Left cardiac atrium (tissue), 4 donors: Measurements from ENCODE around the gene TLR5. TPM values are rescaled to one million over a fixed set of nuclear protein-coding genes. Genes with fewer than 3 reads are reported as not detected.

Experiments used
- ATAC-seq, 2 donors: fragments of 200-7000 bp; cut with Tn5 transposase; one replicate each; pipeline ENCODE4 v1.9.1; 2020; ENCODE audit warnings: mild to moderate bottlenecking in 2 of 2, moderate library complexity in 2 of 2
- DNase-seq: peaks from one replicate; pipeline ENCODE4 v3.0.0-alpha.2; 2020
- intact Hi-C, 2 donors: fragments of 100-400 bp; cut with DNase I; formaldehyde crosslinking; loops; one replicate each; pipeline versions ENCODE4 v1.14.1 to v1.15.1; 2022 to 2023
- total RNA-seq, 2 donors: library from RNA; stranded (reverse); fragmentation: NEBNext Ultra II Directional; extraction: Animal tissue kit (Norgen Biotek cat#: 25700); gene quantifications; one replicate each; pipeline ENCODE4 v1.2.1, GENCODE V29; 2021
- donor health status: DM: no; HTN: yes; CAD: no.
- donor health status: DM: no; HTN: yes; CAD: no; lungs with severe emphysema.
- donor health status: DM: yes; HTN: yes; CAD: no.
- donor health status: Dilated cardiomyopathy.

TLR5 gene
- total RNA-seq, 2 donors from 2014 or later: 3.5 to 6.5 TPM

DNA sequence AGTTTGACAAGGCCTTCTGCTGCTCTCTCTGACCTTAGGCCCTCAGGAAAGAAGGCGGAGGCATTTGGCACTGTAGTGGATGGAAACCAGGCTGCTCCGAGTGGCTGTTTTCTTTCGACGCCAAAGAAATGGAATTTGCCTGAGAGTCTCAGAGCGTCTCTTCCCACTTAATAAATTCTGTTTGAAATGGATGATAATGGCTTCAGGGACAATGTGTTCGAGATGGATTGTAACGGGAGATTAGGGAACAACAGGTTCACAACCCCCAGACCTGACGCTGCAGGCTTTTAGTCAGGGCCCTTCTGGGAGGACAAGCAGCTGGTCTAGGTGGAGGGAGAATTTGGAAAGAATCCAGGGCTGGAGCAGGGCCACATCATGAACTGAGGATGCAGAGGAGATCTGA, 58.6 kb downstream of the TLR5 start:
- intact Hi-C loops: loop anchor here (5.0 kb wide), 2 partner anchors 272 to 287 kb away; no protein-coding TSS in a partner anchor
- DNase-seq: no peak
- ATAC-seq: no peak

- intact Hi-C loops: loop anchor here (2.0 to 5.0 kb wide), 3 partner anchors 272 to 345 kb away; no protein-coding TSS in a partner anchor
- ATAC-seq: no peak
- no peak for DNase-seq
Observed at GRCh38 chr1:223083831-223084230, 59.2 kb downstream of the TLR5 start.

- no peak for ATAC-seq
- intact Hi-C loops: loop anchor here (2.0 to 5.0 kb wide), 3 partner anchors 271 to 344 kb away; no protein-coding TSS in a partner anchor
- DNase-seq: no peak
Observed at GRCh38 chr1:223082914-223083313, 60.1 kb downstream of the TLR5 start.

- DNase-seq (peak; percentile 89), ATAC-seq (peak; percentile 95)
- intact Hi-C loops: loop anchor here (1.0 to 5.0 kb wide), 3 partner anchors 269 to 288 kb away; no protein-coding TSS in a partner anchor
Observed at GRCh38 chr1:223081181-223081994, 61.7 kb downstream of the TLR5 start.

DNA sequence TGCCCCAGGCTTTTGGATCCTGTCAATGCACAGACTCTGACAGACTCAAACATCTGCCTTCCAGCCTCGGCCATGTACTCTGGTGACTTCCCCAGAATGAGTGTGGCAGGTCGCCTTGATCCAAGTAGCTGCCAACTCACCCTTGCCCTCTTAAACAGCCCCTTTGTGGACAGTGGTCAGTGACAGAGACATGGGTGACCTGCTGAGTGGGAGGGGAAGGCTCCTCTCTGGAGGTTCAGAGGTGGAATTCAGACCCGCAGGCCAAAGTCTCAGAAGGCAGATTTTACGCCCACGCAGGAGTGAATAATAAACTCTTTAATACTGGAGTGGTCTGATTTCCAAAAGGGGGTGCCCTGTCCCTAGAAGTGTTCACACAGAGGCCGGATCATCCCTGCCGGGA, 63.5 kb downstream of the TLR5 start:
- intact Hi-C loops: loop anchor here in 1 of 2 donors (5.0 kb wide), 1 partner anchor 147 kb away; no protein-coding TSS in a partner anchor

DNA sequence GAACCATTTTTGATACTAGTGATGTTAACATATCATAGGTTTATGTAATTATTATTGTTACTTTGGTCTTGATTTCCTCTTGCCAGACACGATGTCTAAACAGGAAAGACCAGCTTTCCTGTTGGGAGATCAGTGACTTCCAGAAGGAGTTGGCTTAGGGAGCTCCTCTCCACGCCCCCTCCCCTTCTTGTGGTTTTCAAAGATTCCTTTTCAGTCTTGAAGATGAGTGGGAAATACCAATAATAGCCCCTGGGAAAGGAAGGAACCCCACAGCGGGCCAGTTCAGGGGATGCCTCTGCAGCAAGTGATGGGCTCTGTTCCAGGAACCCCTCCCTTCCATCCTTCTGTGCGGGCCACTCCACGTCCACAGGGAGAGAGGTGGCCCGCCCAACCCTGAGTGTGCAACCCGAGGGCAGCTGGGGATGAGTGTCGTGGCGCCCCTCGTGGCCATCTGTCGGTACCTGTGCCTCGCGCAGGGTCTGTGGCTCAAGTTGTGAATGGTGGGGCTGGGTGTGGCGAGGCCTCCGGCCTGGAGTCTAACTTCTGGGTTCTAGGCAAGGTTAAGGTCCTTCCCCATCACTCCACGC, 65.7 kb downstream of the TLR5 start:
- DNase-seq (no peak), ATAC-seq (no peak)
- intact Hi-C loops: loop anchor here in 1 of 2 donors (5.0 kb wide), 1 partner anchor 145 kb away; no protein-coding TSS in a partner anchor

More for the DNA sequence above, 63.5 kb downstream of the TLR5 start:
- ATAC-seq (no peak), DNase-seq (no peak)

GRCh38 chr1:223076362-223076761, 66.7 kb downstream of the TLR5 start:
- peak; percentile 57 to 66 for ATAC-seq
- intact Hi-C loops: loop anchor here in 1 of 2 donors (5.0 kb wide), 1 partner anchor 144 kb away; no protein-coding TSS in a partner anchor
- DNase-seq: peak; percentile 54

DNA sequence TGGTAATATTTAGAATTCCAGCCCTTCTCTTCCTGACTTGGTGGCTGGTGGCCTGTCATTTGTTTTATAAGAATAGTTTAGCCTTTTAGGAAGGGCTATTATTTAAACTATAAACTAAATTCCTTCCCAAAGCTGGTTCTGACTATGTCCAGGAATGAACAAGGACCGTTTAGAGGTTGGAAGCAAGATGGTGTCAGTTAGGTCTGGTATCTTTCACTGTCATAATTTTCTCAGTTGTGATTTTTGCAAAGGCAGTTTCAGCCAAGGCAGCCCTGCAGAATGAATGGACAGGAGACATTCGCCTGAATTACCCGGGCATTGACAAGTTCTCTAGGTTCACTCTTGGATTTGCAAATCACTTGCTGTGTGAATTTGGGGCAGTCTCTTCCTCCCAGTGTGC, 67.2 kb downstream of the TLR5 start:
- DNase-seq (no peak), ATAC-seq (no peak)
- intact Hi-C loops: loop anchor here in 1 of 2 donors (5.0 kb wide), 1 partner anchor 144 kb away; no protein-coding TSS in a partner anchor

GRCh38 chr1:223074445-223075300, 68.4 kb downstream of the TLR5 start:
- intact Hi-C loops: loop anchor here in 1 of 2 donors (5.0 kb wide), 1 partner anchor 142 kb away; no protein-coding TSS in a partner anchor
- ATAC-seq: peak; percentile 45 to 73
- DNase-seq: no peak

- intact Hi-C loops: no loop called here
- no peak for ATAC-seq
Observed at GRCh38 chr1:223068900-223069665, 74.0 kb downstream of the TLR5 start.

DNA sequence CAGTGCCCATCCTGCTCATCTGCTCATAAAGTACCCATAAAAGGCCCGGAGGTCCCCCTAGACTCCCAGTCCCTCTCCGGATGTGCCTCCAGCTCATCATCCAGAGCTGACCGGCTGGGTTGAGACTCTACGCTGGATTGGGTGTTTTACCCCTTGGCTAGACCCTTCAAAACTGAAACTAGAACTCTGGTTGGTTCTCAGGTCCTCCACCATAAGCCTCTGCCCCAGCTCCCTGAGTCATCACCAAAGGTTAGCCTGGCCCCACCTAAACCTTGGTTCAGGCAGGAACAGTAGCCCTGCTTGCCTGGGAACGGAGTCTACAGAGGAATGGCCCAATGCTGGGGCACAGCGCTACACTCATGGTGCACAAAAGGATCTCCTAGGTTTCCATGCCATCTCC, 75.1 kb downstream of the TLR5 start:
- intact Hi-C loops: no loop called here
- DNase-seq (no peak), ATAC-seq (no peak)

More at GRCh38 chr1:223068900-223069665, 74.0 kb downstream of the TLR5 start:
- DNase-seq: no peak

DNA sequence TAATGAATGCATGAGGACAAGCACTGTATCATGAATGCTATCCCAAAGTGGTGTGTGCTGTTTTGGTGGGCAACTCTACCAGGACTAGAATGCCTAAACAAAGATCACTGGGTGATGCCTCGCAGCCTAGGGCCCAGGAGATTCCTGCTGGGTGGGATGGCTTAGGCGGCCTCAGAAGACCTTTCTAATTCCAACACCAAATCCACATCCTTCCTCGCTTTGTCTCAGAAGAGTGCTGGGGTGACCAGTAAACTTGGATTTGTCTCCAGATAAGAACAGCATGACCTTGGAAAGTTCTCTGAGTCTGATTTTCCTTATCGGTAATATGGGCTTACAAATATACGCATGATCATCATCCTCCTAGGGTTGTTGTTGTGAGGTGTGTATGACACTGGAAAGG, 76.6 kb downstream of the TLR5 start:
- DNase-seq (no peak), ATAC-seq (peak in 1 of 2 donors; percentile 21)
- intact Hi-C loops: no loop called here

- DNase-seq (no peak), ATAC-seq (no peak)
- intact Hi-C loops: no loop called here
Observed at GRCh38 chr1:223062177-223062576, 80.9 kb downstream of the TLR5 start.

DNA sequence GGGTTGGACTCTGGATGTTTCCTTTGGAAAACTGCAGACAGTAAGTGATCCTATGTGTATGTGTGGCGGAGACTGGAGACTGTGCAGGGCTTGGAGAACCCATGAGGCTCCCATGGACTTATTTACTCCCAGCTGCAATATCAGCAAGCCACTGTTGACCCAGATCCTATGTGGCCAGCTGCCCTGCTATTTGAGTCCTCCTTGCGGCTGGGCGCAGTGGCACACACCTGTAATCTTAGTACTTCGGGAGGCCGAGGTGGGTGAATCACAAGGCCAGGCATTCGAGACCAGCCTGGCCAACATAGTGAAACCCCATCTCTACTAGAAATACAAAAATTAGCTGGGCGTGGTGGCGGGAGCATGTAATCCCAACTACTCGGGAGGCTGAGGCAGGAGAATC, 83.5 kb downstream of the TLR5 start:
- intact Hi-C loops: no loop called here
- ATAC-seq (no peak), DNase-seq (no peak)
